HG02885 (cell line): Measurements from ENCODE around the gene CBX2.

Source experiments
- ATAC-seq: cut with Tn5 transposase; IDR thresholded peaks from one replicate; pipeline ENCODE4 v1.9.1; 2021; ENCODE audit warnings: mild to moderate bottlenecking; ENCODE audit not compliant: unreplicated experiment, poor library complexity

CBX2 gene

GRCh38 chr17:79785900-79786810 lies 8.2 kb downstream of the CBX2 start:
- ATAC-seq: no peak

DNA sequence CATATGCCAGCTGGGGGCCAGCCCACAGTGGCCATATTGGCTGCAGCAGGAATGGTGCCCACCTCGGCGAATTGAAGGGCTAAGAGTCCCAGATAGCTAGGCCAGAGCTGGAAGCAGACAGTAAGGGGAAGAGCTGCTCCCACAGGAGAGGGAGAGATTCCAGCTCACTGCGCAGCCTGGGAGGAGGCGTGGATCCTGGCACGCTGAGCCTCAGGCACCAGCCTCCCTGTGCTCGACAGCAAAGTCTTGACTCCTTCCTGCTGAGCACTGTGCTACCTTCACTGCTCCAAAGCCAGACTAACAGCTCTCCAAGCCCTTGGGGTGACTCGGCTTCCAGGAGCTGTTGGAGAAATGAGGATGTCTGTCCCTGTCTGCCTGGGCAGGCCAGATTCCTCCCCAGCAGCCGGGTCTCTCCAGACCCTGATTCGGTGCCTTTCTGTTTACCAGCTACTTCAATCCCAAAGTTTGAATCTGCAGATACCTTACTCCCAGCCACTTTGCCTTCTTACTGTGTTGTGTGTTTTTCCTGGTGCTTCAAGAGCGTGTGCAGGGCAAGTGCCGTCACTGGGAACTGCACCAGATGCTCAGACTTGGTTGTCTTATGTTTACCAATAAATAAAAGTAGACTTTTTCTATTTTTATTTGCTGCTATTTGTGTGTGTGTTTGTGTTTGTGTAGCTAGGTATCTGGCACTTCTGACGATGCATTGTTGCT lies 9.1 kb downstream of the CBX2 start:
- ATAC-seq: no peak

DNA sequence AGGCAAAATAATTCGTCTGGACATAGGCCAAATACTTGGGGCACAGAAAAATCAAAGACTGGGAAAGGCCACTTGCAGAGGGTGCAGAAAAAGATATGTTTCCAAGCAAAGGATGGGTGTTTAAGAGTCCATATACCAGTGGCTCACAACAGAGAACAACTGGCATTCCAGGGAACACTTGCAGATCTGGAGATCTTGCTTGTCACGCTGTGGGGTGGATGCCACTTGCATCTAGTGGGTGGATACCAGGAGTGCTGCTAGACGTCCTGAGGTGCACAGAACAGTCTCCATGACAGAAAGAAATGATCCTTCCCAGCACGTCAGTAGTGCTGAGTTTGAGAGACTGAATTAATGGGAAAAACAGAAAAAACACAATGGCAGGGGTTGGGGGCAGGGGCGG lies 10.5 kb downstream of the CBX2 start:
- ATAC-seq: no peak

- ATAC-seq: no peak
These were observed 11.3 kb downstream of the CBX2 start for GRCh38 chr17:79788989-79789942.

GRCh38 chr17:79789943-79790804 lies 12.2 kb downstream of the CBX2 start:
- ATAC-seq: no peak

DNA sequence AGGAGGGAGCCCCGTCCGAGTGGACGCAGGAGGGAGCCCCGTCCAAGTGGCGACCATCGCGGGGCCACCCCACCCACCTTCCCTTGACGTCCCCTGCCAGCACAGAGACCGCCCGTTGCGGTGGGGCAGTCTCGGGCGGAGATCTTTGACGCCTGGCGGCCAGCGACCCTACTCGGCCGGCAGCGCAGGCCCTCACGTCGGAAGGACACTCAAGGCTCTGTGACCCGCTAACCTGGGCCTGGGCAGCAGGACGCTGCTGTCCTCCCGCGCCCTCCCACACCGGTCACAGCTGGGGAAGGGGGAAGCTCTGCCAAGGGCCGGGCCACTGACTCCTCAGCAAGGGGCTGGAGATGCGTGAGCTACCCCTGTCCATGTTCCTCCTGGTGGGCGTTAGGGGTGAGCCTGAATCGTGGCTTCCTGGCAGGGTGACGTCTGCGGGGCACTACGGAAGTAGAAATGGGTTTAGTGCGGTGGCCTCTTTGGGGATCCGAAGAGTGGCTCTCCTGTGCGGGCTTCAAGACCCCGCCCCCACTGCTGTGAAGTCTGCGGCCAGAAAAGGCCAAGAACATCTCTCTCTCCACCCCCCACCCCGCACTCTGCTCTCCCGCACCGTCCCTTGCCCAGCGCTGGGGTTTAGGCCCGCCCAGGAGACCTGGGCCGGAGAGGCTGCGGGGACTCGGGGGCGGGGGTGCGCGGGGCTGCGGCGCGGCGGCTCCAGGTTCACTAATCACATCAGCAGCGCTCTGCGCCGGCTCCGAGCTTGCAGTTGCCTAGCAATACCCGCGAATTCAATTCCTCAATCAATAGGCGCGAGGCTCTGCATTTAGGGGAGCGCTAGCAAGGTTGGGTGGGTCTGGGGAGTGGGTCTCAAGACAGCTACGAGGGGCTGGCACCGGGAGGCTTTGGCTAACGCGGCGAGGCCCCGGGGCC lies 13.1 kb downstream of the CBX2 start:
- no peak for ATAC-seq

DNA sequence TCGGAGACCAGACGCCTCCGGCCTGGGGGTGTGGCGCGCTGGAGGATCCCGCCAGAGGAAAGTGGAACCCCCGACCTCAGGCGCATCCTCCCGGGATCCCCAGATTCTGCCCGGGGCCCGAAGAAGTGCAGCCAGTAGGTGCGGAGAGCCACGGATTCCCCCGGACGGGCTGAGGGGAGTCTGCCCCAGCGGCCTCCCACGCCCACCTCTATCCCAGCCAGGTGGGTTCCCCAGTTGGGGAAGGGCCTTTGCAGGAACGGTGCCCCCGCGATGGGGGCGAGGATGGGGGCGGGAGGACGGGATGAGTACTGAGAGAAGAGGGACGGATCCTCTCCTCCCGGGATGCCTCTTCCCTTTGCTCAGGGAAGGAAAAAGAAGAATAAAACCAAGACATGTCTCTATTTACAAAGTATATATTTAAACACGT lies 13.8 kb downstream of the CBX2 start:
- ATAC-seq: no peak

DNA sequence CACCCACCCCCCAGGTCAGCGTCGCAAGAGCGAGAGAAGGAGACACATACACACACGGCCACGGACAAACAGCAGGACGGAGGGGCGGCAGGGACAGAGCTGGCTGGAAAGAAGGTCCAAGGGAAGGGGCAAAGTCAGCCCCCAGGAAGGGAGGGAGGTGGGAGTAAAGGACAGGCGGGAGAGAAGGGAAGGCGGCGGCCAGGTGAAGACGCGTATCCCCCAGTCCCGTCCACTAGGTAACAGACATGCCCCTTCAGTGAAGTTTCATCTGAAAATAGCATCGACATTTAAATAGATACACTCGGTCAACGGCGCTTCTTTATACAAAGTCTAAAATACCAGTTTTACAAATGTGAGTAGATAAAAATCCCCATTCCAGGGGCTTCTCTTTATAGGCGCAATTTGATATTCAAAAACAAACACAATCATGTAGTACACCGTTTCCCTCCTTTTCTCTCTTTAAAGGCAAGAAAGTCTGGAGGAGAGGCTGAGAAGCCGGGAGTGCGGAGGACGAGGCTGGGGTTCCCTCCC lies 14.5 kb downstream of the CBX2 start:
- ATAC-seq: no peak

- ATAC-seq: no peak
These were observed 15.3 kb downstream of the CBX2 start for GRCh38 chr17:79792984-79793923.

GRCh38 chr17:79793924-79794304 lies 16.0 kb downstream of the CBX2 start:
- no peak for ATAC-seq

- ATAC-seq: no peak
These were observed 16.9 kb downstream of the CBX2 start for GRCh38 chr17:79794659-79795511.

DNA sequence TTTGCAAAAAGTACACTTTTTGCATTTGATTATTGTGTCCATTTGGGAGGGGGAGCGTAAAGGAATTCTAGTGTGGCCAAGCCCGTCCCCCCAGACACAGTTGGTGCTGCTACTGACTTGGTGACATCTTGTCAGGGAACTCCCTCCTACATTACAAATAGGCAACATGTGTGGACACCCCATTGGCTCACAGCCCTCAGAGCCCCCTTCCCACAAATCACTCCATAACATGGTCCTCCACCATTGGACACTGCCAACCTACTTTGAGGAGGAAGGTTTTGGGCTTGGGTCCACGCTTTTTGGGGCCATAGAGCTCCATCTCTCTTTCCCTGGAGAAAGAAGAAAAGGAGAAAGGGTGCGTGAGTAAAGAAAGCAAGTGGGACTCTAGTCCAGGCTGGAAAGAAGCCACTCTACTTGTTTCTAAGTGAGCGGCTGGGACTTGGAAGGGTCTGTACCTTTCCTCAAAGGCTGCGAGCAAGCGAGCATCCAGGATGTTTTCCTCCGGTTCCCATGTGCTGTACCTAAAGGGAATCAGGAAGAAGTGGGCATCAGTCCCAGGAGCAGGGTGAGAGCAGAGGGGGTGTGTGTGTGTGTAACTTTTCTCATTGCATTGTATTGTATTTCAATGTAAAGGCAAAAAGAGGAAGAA lies 18.0 kb downstream of the CBX2 start:
- ATAC-seq: no peak

DNA sequence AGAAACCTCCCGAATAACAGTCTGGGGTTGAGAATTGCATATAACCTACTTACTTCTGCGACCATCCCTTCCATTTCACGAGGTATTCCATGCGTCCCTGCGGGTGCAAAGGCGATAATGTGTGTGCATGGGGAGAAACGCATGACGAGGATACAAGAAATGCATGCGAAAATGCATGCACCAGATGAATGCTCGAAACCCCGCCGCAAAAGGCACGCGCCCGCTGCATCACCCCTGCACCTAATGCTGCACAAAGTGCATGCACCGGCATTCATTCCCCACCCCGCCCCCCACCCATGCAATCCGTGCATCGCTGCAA lies 18.5 kb downstream of the CBX2 start:
- no peak for ATAC-seq

- peak; percentile 91 for ATAC-seq
These were observed 19.0 kb downstream of the CBX2 start, which contains the start of gene CBX8 for GRCh38 chr17:79796763-79797491. TSS of gene CBX8 (minus strand) at chr17:79797077. CDS start at chr17:79796998, 79 bp downstream.
